ENCODE data around the gene RPE65.
A peak's percentile ranks its signal among the peaks of the same experiment; 100 is the strongest.
"Not testable (repeated sequence)": the region's sequence is repeated elsewhere in the genome, so short reads cannot be mapped to it uniquely, and the experiment has no call there.

Gene RPE65

GRCh38 chr1:68448365-68448764, 1.4 kb downstream of the RPE65 start:
- no peak for DNase-seq

- no peak for DNase-seq
These were observed 4.0 kb downstream of the RPE65 start for GRCh38 chr1:68445709-68446108.

GRCh38 chr1:68442822-68443556, 6.8 kb downstream of the RPE65 start:
- DNase-seq, result peak; percentile 58 to 69

GRCh38 chr1:68442006-68442405, 7.7 kb downstream of the RPE65 start:
- DNase-seq, result no peak

- no peak for DNase-seq
These were observed 11.4 kb downstream of the RPE65 start for GRCh38 chr1:68438310-68438709.

GRCh38 chr1:68433395-68433794, 16.4 kb downstream of the RPE65 start:
- no peak for DNase-seq

GRCh38 chr1:68431076-68431475, 18.7 kb downstream of the RPE65 start:
- DNase-seq, result no peak

- peak; percentile 55 to 89 for DNase-seq
These were observed 20.4 kb downstream of the RPE65 start for GRCh38 chr1:68429233-68429808.

GRCh38 chr1:68426594-68426993, 23.2 kb downstream of the RPE65 start:
- no peak for DNase-seq

- no peak for DNase-seq
These were observed 28.4 kb downstream of the RPE65 start for GRCh38 chr1:68421350-68421749.

- no peak for DNase-seq
These were observed 40.3 kb downstream of the RPE65 start for GRCh38 chr1:68409426-68409825.

GRCh38 chr1:68401506-68401905, 48.2 kb downstream of the RPE65 start:
- no peak for DNase-seq

GRCh38 chr1:68395575-68395974, 54.2 kb downstream of the RPE65 start:
- not testable (repeated sequence) for DNase-seq

GRCh38 chr1:68392474-68392873, 57.3 kb downstream of the RPE65 start:
- not testable (repeated sequence) for DNase-seq

GRCh38 chr1:68385798-68386524, 63.8 kb downstream of the RPE65 start:
- DNase-seq, result not testable (repeated sequence)

- DNase-seq, result no peak
These were observed 64.8 kb downstream of the RPE65 start for GRCh38 chr1:68384872-68385411.

GRCh38 chr1:68384321-68384813, 65.4 kb downstream of the RPE65 start:
- peak; percentile 78 to 84 for DNase-seq

- DNase-seq, result no peak
These were observed 66.7 kb downstream of the RPE65 start for GRCh38 chr1:68383092-68383491.

GRCh38 chr1:68379085-68379478, 70.7 kb downstream of the RPE65 start:
- DNase-seq, result no peak

All from inflammatory macrophage (primary cell).